Liver (tissue), 9 donors: ENCODE data around the gene EIPR1. TPM values are rescaled to one million over a fixed set of nuclear protein-coding genes. Genes with fewer than 3 reads are reported as not detected.

Source experiments
- DNase-seq: peaks from one replicate; pipeline ENCODE4 v3.0.0-alpha.2; 2017; ENCODE audit warnings: low spot score
- H3K27ac ChIP-seq, 2 donors: one replicate each; pipeline ENCODE4 v1.7.0; 2013; ENCODE audit warnings: inconsistent platforms in 2 of 2, low read length in 2 of 2, control low read depth in 1 of 2, low read depth in 1 of 2, mild to moderate bottlenecking in 1 of 2
- H3K27me3 ChIP-seq, 4 donors: one replicate each; pipeline versions ENCODE4 v1.6.1 to v1.7.0; 2013; ENCODE audit warnings: low read length in 3 of 4, inconsistent platforms in 1 of 4, mild to moderate bottlenecking in 1 of 4, moderate library complexity in 1 of 4; ENCODE audit not compliant: control insufficient read depth in 4 of 4, insufficient read depth in 4 of 4
- H3K36me3 ChIP-seq, 4 donors: one replicate each; pipeline versions ENCODE4 v1.6.1 to v1.7.0; 2013; ENCODE audit warnings: low read length in 3 of 4, mild to moderate bottlenecking in 3 of 4, low read depth in 1 of 4, moderate library complexity in 1 of 4; ENCODE audit not compliant: control insufficient read depth in 4 of 4, insufficient read depth in 3 of 4
- H3K4me1 ChIP-seq, 4 donors: one replicate each; pipeline versions ENCODE4 v1.6.1 to v1.7.0; 2013; ENCODE audit warnings: low read length in 3 of 4, mild to moderate bottlenecking in 3 of 4, moderate library complexity in 1 of 4; ENCODE audit not compliant: control insufficient read depth in 4 of 4, insufficient read depth in 4 of 4
- H3K4me3 ChIP-seq, 3 donors: one replicate each; pipeline versions ENCODE4 v1.6.1 to v1.7.0; 2013; ENCODE audit warnings: low read length in 3 of 3, control low read depth in 1 of 3, low read depth in 1 of 3, mild to moderate bottlenecking in 1 of 3
- H3K9ac ChIP-seq, 2 donors: one replicate each; pipeline ENCODE4 v1.7.0; 2013; ENCODE audit warnings: low read length in 2 of 2, mild to moderate bottlenecking in 2 of 2, moderate library complexity in 2 of 2, control low read depth in 1 of 2, low read depth in 1 of 2
- H3K9me3 ChIP-seq, 4 donors: one replicate each; pipeline versions ENCODE4 v1.6.1 to v1.7.0; 2013; ENCODE audit warnings: low read length in 3 of 4; ENCODE audit not compliant: control insufficient read depth in 4 of 4
- ATF3 ChIP-seq: IDR thresholded peaks from 2 replicates; pipeline ENCODE4 v1.6.1; 2016; ENCODE audit warnings: antibody characterized with exemption
- CTCF ChIP-seq: fragments of 150-350 bp; IDR thresholded peaks from 2 replicates; pipeline ENCODE4 v1.5.1; 2017; ENCODE audit warnings: improper control_type of control experiment, low read depth, low read length; ENCODE audit not compliant: missing input control
- EGR1 ChIP-seq, 2 donors: IDR thresholded peaks; 2 replicates each; pipeline ENCODE4 v1.6.1; 2016 to 2018; ENCODE audit warnings: antibody characterized with exemption in 2 of 2, low read depth in 2 of 2
- FOXA1 ChIP-seq: IDR thresholded peaks from 2 replicates; pipeline ENCODE4 v1.6.1; 2016; ENCODE audit warnings: antibody characterized with exemption
- FOXA2 ChIP-seq: IDR thresholded peaks from 2 replicates; pipeline ENCODE4 v1.6.1; 2016; ENCODE audit warnings: antibody characterized with exemption
- GABPA ChIP-seq, 2 donors: IDR thresholded peaks in 1 of 2; conservative IDR thresholded peaks in 1 of 2; 2 replicates each; pipeline ENCODE4 v1.6.1; 2016; ENCODE audit warnings: antibody characterized with exemption in 2 of 2, mild to moderate bottlenecking in 1 of 2, moderate library complexity in 1 of 2
- HNF4G ChIP-seq: IDR thresholded peaks from 2 replicates; pipeline ENCODE4 v1.6.1; 2016; ENCODE audit warnings: antibody characterized with exemption
- JUND ChIP-seq, 2 donors: IDR thresholded peaks; 2 replicates each; pipeline ENCODE4 v1.6.1; 2016; ENCODE audit warnings: antibody characterized with exemption in 2 of 2
- MAX ChIP-seq: IDR thresholded peaks from 2 replicates; pipeline ENCODE4 v1.6.1; 2016; ENCODE audit warnings: antibody characterized with exemption
- NR2F2 ChIP-seq: IDR thresholded peaks from 2 replicates; pipeline ENCODE4 v1.6.1; 2016; ENCODE audit warnings: antibody characterized with exemption
- RAD21 ChIP-seq, 2 donors: IDR thresholded peaks; 2 replicates each; pipeline ENCODE4 v1.6.1; 2016; ENCODE audit warnings: antibody characterized with exemption in 2 of 2, mild to moderate bottlenecking in 2 of 2
- REST ChIP-seq: IDR thresholded peaks from 2 replicates; pipeline ENCODE4 v1.6.1; 2016; ENCODE audit warnings: antibody characterized with exemption, mild to moderate bottlenecking
- RXRA ChIP-seq, 2 donors: IDR thresholded peaks; 2 replicates each; pipeline ENCODE4 v1.6.1; 2017 to 2018; ENCODE audit warnings: antibody characterized with exemption in 2 of 2, mild to moderate bottlenecking in 1 of 2
- TAF1 ChIP-seq: conservative IDR thresholded peaks from 2 replicates; pipeline ENCODE4 v1.6.1; 2016; ENCODE audit warnings: antibody characterized with exemption, mild to moderate bottlenecking
- ZBTB33 ChIP-seq: IDR thresholded peaks from 2 replicates; pipeline ENCODE4 v1.6.1; 2016; ENCODE audit warnings: antibody characterized with exemption
- WGBS: extraction: QIAGEN DNeasy Blood & Tissue Kit; methylation state at CpG from one replicate; pipeline ENCODE4 v1.1.7; 2013; 5-methylcytosine and 5-hydroxymethylcytosine counted together
- polyA plus RNA-seq, 2 donors: library from polyadenylated mRNA; stranded (reverse) in 1 of 2; unstranded in 1 of 2; fragments of 200-250 nt in 1 of 2; fragments of >200 nt in 1 of 2; fragmentation: Nextera tagmentation in 1 of 2; extraction: Ambion mirVana in 1 of 2; gene quantifications; one replicate each; pipeline versions ENCODE4 v1.2.1 to v1.2.3, GENCODE V29; 2013 to 2015
- total RNA-seq, 2 donors: library from RNA; depleted of rRNA; stranded (reverse); fragments of >200 nt; gene quantifications; one replicate each; pipeline ENCODE4 v1.2.3, GENCODE V29; 2014
- donor health status: healthy.
- donor health status: healthy.
- donor health status: healthy.
- donor health status: healthy.
- donor health status: healthy.

The EIPR1 gene
- total and polyA plus RNA-seq, 4 donors, result 7.6 to 12.1 (median 11.4) TPM

- Histone ChIP-seq H3K4me3 (no peak overlapping the region), H3K4me1 (no peaks in the 10 kb centered on the region), H3K36me3 (peaks cover 0 to 4% (median 2%) of the 10 kb centered on the region in 4 donors), H3K27me3 (no peaks in the 10 kb centered on the region), H3K9me3 (no peaks in the 10 kb centered on the region), H3K9ac (no peak overlapping the region), H3K27ac (no peak overlapping the region)
- DNase-seq, result no peak
- WGBS, result 95% methylated on average over 12 of the region's 12 CpGs
- TF ChIP-seq HNF4G (no peak), ZBTB33 (no peak), CTCF (no peak), ATF3 (no peak), GABPA (IDR thresholded peaks at IDR 0.05 in 1 of 2, conservative IDR thresholded peaks at IDR 0.05 in 1 of 2) (no peak), FOXA2 (no peak), FOXA1 (no peak), TAF1 (no peak), RXRA (IDR thresholded peaks at IDR 0.05) (no peak), REST (no peak), MAX (no peak)
Measured at GRCh38 chr2:3208591-3208990, 169.0 kb downstream of the EIPR1 start.

- Histone ChIP-seq H3K27me3 (no peaks in the 10 kb centered on the region), H3K4me3 (no peak overlapping the region), H3K27ac (no peak overlapping the region), H3K9ac (no peak overlapping the region), H3K4me1 (no peaks in the 10 kb centered on the region), H3K9me3 (no peaks in the 10 kb centered on the region), H3K36me3 (peaks cover 0 to 4% (median 3%) of the 10 kb centered on the region in 4 donors)
- DNase-seq, result no peak
- WGBS, result 94% methylated on average over 5 of the region's 5 CpGs
- TF ChIP-seq GABPA (IDR thresholded peaks at IDR 0.05 in 1 of 2, conservative IDR thresholded peaks at IDR 0.05 in 1 of 2) (no peak), RAD21 (IDR thresholded peaks at IDR 0.05) (no peak), ZBTB33 (no peak), ATF3 (no peak), JUND (IDR thresholded peaks at IDR 0.05) (no peak), EGR1 (IDR thresholded peaks at IDR 0.05; ENCODE audit: low read depth in 2 of 2) (no peak), CTCF (no peak), NR2F2 (no peak), REST (no peak)
Measured at GRCh38 chr2:3208179-3208578, 169.4 kb downstream of the EIPR1 start.
